Motor neuron (in vitro differentiated cells): ENCODE results near the gene RPS14. TPM values are rescaled to one million over a fixed set of nuclear protein-coding genes. Genes with fewer than 3 reads are reported as not detected.

ENCODE experiments used
- ATAC-seq, 8 experiments: fragments of 200-7000 bp; cut with Tn5 transposase; replicated peaks in 6 of 8; 2 replicates each; pipeline ENCODE4 v1.8.0; 2021; ENCODE audit warnings: mild to moderate bottlenecking in 8 of 8, moderate library complexity in 8 of 8
- H3K27ac ChIP-seq, 2 donors: fragments of 250-450 bp; sonication (Bioruptor Pico); 2 replicates each; pipeline ENCODE4 v1.9.0; 2021; ENCODE audit warnings: antibody characterized with exemption in 2 of 2, mild to moderate bottlenecking in 2 of 2, moderate library complexity in 1 of 2
- H3K4me1 ChIP-seq, 2 donors: fragments of 250-450 bp; sonication (Bioruptor Pico); replicated peaks in 1 of 2; 2 replicates each; pipeline ENCODE4 v1.6.1; 2021; ENCODE audit warnings: antibody characterized with exemption in 2 of 2, mild to moderate bottlenecking in 2 of 2, moderate library complexity in 1 of 2
- H3K4me3 ChIP-seq, 5 donors: fragments of 250-450 bp; sonication (Bioruptor Pico); 2 replicates each; pipeline ENCODE4 v1.9.0; 2021; ENCODE audit warnings: antibody characterized with exemption in 5 of 5, mild to moderate bottlenecking in 5 of 5, moderate library complexity in 4 of 5
- WGBS, 10 experiments: fragments of 450-650 bp; shearing (Covaris generic); methylation state at CpG; one replicate each; pipeline ENCODE4 v1.0.0; 2022; 5-methylcytosine and 5-hydroxymethylcytosine counted together
- in situ Hi-C, 9 experiments: fragments of 400-800 bp; cut with MboI; loops; one replicate each; pipeline ENCODE4 v1.15.0; 2021; ENCODE audit warnings: low sequenced_read_pairs in 9 of 9, low pct_unique_long_range_greater_than_20kb in 2 of 9; ENCODE audit not compliant: unreplicated experiment in 9 of 9
- total RNA-seq, 8 experiments: library from RNA; unstranded; fragments of 300-600 nt; gene quantifications; 2 replicates each; pipeline versions ENCODE4 v1.2.3 to v1.2.4, GENCODE V29; 2022

RPS14 gene
- total RNA-seq, 8 experiments from 2014 or later: 1,897 to 6,053 (median 4,324) TPM

DNA sequence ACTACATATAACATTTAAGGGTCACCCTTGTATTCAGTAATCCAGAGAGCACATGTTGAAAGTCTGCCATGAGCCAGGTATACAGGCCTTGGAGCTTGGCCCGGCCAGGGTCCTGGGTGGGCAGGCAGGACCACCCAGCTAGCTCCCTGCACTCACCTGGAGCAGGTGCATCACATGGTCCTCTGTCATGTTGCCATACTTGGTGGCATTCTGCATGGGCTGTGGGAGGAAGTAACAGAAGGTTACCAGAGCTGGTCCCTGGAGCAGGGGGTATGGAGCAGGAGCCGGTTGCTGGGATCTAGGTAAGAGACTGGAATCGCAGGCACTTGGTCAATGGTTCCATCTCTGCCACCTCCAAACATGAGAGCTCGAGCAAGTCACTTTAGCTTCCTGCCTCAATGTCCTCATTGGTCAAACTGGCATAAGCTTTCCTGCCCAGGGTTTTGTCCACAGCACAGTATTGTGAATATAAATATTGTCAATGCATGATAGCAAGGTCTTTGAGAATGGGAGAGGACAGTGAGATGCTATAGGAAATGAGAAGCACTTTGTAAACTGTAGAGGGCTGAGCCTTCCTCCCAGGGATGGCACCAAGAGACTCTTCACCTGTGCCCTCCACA lies 43.3 kb downstream of the RPS14 start:
- in situ Hi-C loops: no loop called here

GRCh38 chr5:150404941-150405816 lies 44.4 kb downstream of the RPS14 start:
- Histone ChIP-seq H3K27ac (no peak overlapping the region), H3K4me1 (peaks cover 0 to 3% of the 10 kb centered on the region in 2 donors), H3K4me3 (no peak overlapping the region)
- ATAC-seq: no peak
- WGBS, 10 experiments: 56 to 100% (median 100%) methylated on average over 1 to 5 of the region's 9 CpGs; no CpG with 5 or more reads in 4 of the 10 experiments
- in situ Hi-C loops: no loop called here

More for the DNA sequence above, 43.3 kb downstream of the RPS14 start:
- WGBS, 10 experiments: 40 to 100% (median 80%) methylated on average over 1 to 3 of the region's 4 CpGs; no CpG with 5 or more reads in 5 of the 10 experiments
- Histone ChIP-seq H3K4me1 (peaks cover 0 to 7% of the 10 kb centered on the region in 2 donors), H3K27ac (no peak overlapping the region), H3K4me3 (no peak overlapping the region)
- ATAC-seq: no peak

GRCh38 chr5:150404535-150404934 lies 45.0 kb downstream of the RPS14 start:
- 80 to 92% methylated on average over 2 to 3 of the region's 10 CpGs; no CpG with 5 or more reads in 8 of the 10 experiments for WGBS, 10 experiments
- in situ Hi-C loops: no loop called here
- ATAC-seq: no peak
- Histone ChIP-seq H3K4me1 (no peaks in the 10 kb centered on the region), H3K4me3 (no peak overlapping the region), H3K27ac (no peak overlapping the region)

DNA sequence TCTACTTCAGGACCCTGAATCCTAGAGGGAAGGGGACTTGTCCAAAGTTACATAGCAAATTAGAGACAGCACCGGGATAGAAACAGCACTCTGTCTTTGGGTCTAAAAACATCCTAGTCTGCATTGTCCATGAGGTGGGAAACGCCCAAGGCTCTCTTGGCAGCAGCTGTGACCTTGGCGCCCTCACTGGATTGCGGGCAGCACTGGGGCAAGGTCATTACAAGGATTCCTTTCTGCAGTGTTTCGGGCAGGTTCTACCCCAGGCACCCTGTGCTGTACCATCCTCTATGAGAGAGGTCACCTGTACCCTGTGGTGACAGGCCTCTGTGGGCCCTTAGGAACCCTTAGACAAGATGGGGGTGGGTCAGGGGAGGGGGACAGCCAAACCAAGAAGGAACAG lies 45.4 kb downstream of the RPS14 start:
- in situ Hi-C loops: no loop called here
- Histone ChIP-seq H3K4me1 (no peaks in the 10 kb centered on the region), H3K27ac (no peak overlapping the region), H3K4me3 (no peak overlapping the region)
- peak in 1 of 8 experiments; percentile 21 for ATAC-seq
- 74 to 100% (median 78%) methylated on average over 1 to 4 of the region's 5 CpGs; no CpG with 5 or more reads in 7 of the 10 experiments for WGBS, 10 experiments

- in situ Hi-C loops: no loop called here
- Histone ChIP-seq H3K4me1 (no peaks in the 10 kb centered on the region), H3K4me3 (no peak overlapping the region), H3K27ac (no peak overlapping the region)
- no peak for ATAC-seq
- WGBS, 10 experiments: 86 to 100% (median 100%) methylated on average over 1 to 4 of the region's 12 CpGs; no CpG with 5 or more reads in 3 of the 10 experiments
These were observed 46.6 kb downstream of the RPS14 start for GRCh38 chr5:150402901-150403342.

DNA sequence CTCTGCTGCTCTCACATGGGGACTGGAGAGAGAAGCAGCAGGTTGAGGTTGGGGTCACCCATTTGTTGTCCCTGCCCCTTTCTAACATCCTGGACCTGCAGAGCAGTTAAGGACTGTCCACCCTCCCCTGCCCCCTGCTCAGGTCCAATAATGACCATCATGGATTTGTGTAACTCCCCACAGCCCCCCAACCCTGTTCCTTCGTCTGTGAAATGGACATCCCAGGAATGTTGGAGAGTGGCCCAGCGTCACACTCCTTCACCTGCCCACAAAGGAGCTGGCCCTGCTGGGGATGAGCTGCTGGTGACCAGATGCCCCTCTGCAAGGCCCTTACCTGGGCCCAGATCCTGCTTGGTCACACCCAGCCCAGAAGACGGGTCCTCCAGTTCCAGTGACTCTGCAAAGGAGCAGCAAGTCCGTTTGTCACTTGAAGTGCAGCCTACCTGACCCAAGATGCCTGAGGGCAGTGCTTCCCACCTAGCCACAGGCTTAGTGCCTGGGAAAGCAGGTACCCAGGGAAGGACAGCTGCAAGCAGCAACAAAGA lies 47.2 kb downstream of the RPS14 start:
- ATAC-seq: no peak
- Histone ChIP-seq H3K4me1 (no peaks in the 10 kb centered on the region), H3K4me3 (no peak overlapping the region), H3K27ac (no peak overlapping the region)
- 88 to 100% (median 97%) methylated on average over 1 to 2 of the region's 4 CpGs; no CpG with 5 or more reads in 6 of the 10 experiments for whole genome bisulfite sequencing, 10 experiments
- in situ Hi-C loops: no loop called here

DNA sequence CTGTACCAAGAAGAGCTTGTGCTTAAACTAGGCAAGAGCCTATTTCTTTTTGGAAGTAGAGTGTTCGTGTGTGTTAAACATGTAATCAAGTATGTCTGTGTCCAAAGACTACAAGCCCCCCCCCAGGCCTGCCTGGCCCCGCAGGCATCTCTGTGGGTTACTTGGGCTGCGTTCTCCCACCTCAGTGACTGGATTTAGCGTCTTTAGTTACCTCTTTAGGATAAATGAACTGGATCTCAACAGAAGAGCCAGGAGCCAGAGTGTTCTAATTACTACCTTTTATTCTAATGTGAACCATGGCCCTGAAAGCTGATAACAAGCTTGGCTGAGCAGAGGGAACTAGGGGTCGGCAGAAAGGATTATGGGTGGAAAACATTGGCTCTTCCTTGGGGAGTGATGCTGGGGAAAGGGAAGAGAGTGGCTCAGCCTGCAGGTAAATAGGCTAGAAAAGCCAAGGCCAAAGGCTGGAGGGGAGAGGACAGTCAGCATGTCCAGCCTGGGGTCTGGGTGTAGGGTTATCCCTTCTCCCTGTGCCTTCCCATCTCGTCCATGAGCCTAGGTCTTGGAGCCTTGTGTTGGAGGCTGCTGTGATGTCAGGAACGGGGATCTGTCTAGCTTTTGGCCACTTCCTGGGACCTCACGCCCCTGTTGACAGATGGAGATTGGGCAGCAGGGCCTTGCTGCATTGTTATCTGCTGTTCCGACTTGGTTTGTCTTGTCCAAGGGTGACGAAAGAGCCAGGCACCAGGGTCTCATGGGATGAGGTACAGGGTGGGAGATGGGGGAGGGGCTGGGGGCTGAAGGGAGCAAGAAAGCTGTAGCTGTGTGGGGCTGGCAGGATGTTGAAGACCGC lies 47.9 kb downstream of the RPS14 start:
- no peak overlapping the region for H3K27ac ChIP-seq
- H3K4me3 ChIP-seq: no peak overlapping the region
- WGBS, 10 experiments: 70 to 97% (median 81%) methylated on average over 2 to 6 of the region's 11 CpGs; no CpG with 5 or more reads in 2 of the 10 experiments
- H3K4me1 ChIP-seq: no peaks in the 10 kb centered on the region
- in situ Hi-C loops: no loop called here
- no peak for ATAC-seq

- no peaks in the 10 kb centered on the region for H3K4me1 ChIP-seq
- 80 to 100% (median 90%) methylated on average over 1 to 3 of the region's 3 CpGs; no CpG with 5 or more reads in 3 of the 10 experiments for WGBS, 10 experiments
These were observed 48.5 kb downstream of the RPS14 start for GRCh38 chr5:150401076-150401375.

DNA sequence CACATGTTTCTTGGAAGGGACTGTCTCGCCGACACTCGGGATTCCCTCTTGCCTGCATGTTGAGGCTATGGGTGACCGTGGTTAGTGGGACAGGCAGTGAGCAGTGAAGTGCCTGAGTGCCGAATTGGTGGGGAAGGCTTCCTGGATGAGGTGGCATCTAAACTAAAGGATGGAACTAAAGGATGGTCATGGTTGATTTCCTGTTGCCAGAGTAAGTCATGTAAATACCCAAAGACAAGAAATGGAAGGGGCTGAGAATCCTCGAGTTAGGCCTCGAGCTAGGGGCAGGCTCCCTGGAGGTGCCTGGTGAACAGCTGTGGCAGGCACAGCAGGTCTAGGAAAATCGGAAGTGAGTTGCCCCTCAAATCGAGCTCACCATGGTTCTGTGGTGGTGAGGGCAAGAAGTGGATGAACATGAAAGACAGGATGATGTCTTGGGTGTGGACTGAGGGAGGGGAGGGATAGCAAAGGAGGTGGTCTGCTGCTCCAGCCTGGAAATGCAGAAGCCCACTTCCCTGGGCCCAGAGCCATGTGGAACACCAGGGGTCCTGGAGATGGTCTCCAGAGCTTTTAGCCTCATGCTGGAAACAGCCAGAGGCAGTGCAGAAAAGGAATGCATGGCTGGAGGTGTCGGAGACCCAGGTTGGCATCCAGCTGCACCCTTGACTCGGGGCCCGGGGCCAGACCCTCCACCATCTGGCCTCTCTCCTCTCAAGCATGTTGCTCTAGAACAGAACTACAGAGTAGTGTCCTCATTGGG lies 49.0 kb downstream of the RPS14 start:
- 72 to 100% (median 87%) methylated on average over 2 to 10 of the region's 12 CpGs; no CpG with 5 or more reads in 1 of the 10 experiments for WGBS, 10 experiments
- no peak overlapping the region for H3K27ac ChIP-seq
- in situ Hi-C loops: no loop called here
- no peak for ATAC-seq
- H3K4me1 ChIP-seq: no peaks in the 10 kb centered on the region
- no peak overlapping the region for H3K4me3 ChIP-seq

More at GRCh38 chr5:150401076-150401375, 48.5 kb downstream of the RPS14 start:
- no peak for ATAC-seq
- in situ Hi-C loops: no loop called here
- Histone ChIP-seq H3K27ac (no peak overlapping the region), H3K4me3 (no peak overlapping the region)

DNA sequence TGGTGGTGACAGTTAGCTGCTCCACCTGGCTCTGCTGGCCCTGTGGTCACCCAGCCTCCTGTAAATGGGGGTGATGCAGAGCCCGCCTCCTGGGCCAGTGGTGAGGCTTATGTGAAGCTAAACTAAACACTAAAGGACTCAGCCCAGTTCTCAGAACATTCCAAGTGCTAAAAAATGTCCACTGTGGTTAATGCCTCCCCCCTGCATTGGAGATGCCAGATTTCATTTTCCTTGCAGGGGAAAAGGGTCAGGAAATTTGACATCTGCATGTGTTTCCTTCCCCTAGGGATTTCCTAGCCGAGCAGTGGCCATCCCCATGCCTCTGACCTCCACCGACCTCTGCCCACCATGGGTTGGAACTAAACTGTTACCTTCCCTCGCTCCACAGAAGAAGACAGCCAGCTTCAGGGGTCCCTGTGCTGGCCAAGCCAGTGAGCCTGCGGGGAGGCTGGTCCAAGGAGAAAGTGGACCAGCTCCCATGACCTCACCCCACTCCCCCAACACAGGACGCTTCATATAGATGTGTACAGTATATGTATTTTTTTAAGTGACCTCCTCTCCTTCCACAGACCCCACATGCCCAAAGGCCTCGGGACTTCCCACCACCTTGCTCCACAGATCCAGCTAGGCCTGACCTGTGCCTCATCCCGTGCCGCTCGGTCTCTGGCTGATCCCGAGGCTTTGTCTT lies 49.9 kb downstream of the RPS14 start:
- in situ Hi-C loops: no loop called here
- no peak overlapping the region for H3K4me3 ChIP-seq
- no peaks in the 10 kb centered on the region for H3K4me1 ChIP-seq
- no peak for ATAC-seq
- 60 to 100% (median 91%) methylated on average over 1 to 10 of the region's 11 CpGs; no CpG with 5 or more reads in 2 of the 10 experiments for WGBS, 10 experiments
- no peak overlapping the region for H3K27ac ChIP-seq

GRCh38 chr5:150398722-150399523 lies 50.6 kb downstream of the RPS14 start:
- peak in 3 of 8 experiments; percentile 32 to 51 (median 41) for ATAC-seq
- Histone ChIP-seq H3K4me3 (no peak overlapping the region), H3K4me1 (no peaks in the 10 kb centered on the region), H3K27ac (no peak overlapping the region)
- in situ Hi-C loops: no loop called here
- 80 to 100% (median 90%) methylated on average over 1 to 2 of the region's 12 CpGs; no CpG with 5 or more reads in 7 of the 10 experiments for WGBS, 10 experiments
